CD4-positive, alpha-beta T cell treated with Interleukin-1 beta for 1 hour (primary cell): Measurements from ENCODE around the gene UBAC2.
A peak's percentile ranks its signal among the peaks of the same experiment; 100 is the strongest.
"Not testable (repeated sequence)": the region's sequence is repeated elsewhere in the genome, so short reads cannot be mapped to it uniquely, and the experiment has no call there.

Experiments
- DNase-seq, 2 donors: peaks; one replicate each; pipeline ENCODE4 v3.0.0-alpha.2; 2020 to 2022

UBAC2 gene

DNA sequence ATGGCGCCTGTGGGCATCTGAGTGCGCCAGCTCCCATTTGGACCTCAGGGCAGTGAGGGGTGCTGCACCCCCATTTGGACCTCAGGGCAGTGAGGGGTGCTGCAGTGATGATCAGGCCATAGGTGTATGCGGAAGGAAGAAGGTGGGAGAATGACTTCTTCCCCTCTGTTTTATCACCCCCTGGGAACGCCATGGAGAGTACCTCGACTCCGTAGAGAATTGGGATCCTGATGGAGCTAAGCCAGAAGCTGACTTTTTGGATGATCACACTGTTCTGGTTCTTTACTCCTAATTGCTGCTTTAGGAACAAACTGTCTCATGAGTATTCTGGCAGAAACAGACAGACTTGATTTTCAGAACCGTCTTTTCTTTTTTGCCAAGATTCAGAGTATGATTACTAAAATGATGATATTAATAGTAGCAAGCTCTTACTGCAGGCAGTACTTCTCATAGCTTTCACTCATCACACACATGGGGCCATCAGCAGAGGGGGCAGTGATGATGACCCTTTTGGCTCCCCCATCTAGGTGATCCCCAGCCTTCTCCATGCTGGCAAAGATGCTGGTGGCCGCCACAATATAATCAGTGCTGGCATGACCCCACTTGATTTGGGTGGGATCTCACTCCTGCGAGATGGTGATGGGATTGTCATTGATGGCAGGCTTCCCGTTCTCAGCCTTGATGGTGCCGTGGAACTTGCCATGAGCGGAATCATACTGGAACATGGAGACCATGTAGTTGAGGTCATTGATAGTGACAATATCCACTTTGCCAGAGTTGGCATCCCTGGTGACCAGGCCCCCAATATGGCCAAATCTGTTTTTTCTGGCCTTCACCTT is 10.3 kb upstream of the UBAC2 start:
- no peak for DNase-seq

DNA sequence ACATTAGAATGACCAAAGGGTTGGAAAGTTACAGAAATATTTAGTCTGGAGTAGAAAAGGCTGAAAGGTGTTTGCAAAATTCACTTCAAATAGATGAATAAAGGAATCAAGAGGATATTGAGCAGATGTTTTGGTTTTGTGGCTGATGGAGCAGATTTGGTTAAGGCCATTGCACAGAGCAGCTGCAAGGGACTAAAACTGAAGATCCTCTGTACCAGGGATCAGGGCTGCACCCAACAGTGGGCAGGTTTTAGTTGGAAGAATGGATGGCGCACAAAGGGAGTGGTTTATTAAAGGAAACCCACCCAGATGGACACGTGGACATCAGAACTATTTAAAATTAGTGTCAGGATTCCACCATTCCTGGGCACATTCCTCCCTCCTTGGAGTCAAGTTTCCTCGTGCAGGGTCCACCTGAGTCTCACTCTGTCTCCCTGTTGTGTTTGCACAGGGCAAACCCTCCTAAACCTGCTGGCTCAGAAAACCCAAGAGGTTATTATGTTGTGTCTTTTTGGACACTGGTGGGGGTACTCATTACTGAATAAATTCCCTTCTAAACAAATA is 9.2 kb upstream of the UBAC2 start:
- no peak for DNase-seq

- DNase-seq = no peak
These were observed 8.7 kb upstream of the UBAC2 start for GRCh38 chr13:99191900-99192399.

- DNase-seq = no peak
These were observed 8.2 kb upstream of the UBAC2 start for GRCh38 chr13:99192480-99192879.

DNA sequence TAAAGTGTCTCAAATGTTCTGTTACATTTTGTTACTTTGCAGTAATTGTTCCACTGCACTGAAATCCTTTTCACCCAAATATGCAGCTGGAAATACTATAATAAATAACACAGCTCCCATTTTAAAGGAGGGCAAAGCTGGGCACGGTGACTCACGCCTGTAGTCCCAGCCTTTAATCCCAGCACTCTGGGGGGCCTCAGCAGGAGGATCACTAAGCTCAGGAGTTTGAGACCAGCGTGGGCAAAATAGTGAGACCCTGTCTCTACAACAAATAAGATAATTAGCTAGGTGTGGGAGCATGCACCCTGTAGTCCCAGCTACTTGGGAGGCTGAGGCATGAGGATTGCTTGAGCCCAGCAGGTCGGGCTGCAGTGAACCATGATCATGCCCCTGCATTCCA is 7.5 kb upstream of the UBAC2 start:
- DNase-seq = no peak

DNA sequence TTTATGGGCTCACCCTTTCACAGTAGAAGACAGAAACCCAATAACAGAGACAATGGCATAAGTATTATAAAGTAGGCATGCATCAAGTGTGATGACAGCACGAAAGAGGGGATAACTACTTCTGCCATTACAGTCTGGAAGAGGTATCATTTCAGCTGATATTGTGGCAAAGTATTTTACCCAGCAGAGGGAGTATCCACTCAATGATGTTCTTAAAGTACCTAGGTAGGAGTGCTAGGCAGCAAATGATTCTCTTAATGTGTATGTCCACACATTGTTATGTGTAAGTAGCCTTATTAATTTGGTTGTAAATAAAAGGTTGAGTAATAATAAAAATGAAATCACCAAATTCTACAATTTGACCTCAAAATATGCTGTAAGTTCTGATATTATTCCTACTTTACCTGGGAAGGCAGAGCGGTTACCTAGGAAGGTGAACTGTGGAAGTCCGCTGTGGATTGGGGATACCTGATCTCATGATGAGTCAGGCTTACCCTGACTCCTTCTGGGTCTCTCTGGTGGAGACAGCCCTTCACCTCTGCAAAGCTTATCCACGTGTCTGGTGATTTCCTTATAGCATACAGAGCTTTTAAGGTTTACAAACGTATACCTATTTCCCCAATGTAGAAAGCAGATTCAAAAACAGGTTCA is 4.1 kb upstream of the UBAC2 start:
- DNase-seq = peak in 1 of 2 donors; percentile 65

GRCh38 chr13:99197117-99197651 is 3.5 kb upstream of the UBAC2 start:
- no peak for DNase-seq

- peak in 1 of 2 donors; percentile 39 for DNase-seq
These were observed 868 bp upstream of the UBAC2 start for GRCh38 chr13:99199541-99200431.

DNA sequence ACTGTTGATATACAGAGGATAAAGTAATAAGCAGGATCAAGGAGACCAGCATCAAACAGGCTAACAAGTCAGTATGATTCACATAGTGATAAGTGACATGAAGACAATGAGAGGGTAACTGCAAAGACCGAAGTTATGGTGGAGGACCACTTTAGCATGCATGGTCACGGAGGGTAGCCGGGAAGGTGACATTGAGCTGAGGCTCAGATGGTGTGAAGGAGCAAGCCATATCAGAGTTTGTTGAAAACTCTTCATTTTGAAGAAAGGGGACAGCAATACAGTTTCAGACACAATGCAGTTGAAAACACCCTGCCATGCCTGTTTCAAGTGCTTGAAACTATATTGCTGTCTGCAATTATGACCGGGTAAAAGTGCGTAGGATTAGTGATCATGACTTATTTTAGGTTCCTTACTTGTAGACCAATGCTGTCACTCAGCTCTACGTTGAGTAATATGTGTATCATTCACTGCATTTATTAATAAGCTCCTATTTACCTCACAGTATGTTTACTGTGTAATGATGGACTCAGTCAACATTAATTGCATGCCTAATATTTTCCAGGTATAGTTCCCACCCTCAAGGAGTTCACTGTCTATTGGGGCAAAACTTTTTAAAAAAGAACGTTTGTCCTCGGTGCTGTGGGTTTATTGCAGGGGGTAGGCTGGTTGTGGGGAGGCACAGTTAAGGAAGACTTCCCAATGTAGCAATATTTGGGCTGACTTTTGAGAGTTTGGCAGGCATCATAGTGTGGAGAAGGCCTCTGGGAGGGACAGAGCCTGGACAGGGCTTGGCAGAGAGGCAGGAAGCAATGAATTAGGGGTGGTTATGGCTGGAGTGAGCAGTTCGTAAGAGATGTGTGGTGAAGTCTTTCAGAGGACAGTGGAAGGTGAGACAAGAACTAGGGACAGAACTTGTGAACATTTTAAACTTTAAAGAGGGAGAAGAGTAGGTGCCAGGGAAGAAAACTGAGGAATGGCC is 3.2 kb downstream of the UBAC2 start:
- DNase-seq = no peak

DNA sequence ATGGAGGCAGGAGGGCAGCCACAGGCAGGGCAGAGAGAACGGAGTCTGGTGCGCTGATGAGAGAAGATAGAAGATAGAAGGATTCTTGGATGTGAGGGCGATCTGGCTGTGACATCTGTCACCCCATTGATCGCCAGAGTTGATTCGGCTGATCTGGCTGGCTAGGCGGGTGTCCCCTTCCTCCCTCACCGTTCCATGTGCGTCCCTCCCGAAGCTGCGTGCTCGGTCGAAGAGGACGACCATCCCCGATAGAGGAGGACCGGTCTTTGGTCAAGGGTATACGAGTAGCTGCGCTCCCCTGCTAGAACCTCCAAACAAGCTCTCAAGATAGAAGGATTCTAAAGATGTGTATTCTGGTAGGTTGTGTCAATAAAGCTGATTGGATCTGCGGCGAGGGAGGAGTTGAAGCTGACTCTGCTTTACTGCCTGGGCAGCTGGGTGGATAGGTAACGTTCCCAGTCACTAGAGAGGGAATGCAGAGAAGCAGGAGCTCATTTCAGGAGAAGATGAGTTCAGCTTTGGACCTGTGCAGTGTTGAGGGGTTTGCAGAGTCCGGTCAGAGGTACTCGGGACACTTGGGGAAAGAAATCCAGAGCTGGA is 5.1 kb downstream of the UBAC2 start:
- no peak for DNase-seq

DNA sequence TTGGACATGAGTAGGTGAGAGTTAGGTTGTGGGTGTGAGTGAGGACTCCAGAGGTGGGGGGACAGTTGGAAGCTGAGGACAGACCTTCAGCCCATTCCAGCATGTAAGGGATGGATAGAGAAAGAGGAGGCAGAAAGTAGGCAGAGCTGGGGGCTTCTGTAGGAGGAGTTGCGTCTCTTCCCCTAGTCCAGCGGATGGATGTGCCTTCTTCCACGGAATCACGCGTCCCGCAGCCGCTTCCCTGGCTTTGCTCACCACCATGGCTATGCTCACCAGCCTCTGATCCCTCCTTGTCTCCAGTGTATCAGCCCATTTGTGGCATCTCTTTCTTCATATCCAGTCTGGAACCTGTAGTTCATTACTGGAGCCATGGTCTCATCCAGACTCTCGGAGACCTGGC is 5.6 kb downstream of the UBAC2 start:
- DNase-seq = no peak

DNA sequence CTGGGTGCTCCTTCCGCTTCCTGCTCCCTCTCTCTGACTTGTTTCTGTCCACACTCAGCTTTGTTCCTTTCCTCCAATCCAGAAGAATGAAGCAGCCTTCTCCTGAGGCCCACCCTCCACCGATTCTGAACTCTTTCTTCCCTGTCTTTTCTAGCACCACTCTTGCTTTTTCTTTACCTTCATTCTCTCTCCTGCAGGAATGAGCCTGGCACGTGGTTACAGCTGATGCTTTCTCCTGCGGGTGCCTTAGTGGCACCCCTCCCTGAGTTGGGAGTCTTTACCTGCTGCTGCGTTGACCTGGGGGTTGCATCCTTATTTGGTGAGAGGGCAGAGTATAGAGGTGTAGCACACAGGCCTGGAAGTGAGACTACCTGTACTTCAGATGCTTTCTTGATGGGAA is 6.2 kb downstream of the UBAC2 start:
- no peak for DNase-seq

GRCh38 chr13:99207511-99207910 is 6.9 kb downstream of the UBAC2 start:
- no peak for DNase-seq

GRCh38 chr13:99208185-99208584 is 7.5 kb downstream of the UBAC2 start:
- DNase-seq = no peak

DNA sequence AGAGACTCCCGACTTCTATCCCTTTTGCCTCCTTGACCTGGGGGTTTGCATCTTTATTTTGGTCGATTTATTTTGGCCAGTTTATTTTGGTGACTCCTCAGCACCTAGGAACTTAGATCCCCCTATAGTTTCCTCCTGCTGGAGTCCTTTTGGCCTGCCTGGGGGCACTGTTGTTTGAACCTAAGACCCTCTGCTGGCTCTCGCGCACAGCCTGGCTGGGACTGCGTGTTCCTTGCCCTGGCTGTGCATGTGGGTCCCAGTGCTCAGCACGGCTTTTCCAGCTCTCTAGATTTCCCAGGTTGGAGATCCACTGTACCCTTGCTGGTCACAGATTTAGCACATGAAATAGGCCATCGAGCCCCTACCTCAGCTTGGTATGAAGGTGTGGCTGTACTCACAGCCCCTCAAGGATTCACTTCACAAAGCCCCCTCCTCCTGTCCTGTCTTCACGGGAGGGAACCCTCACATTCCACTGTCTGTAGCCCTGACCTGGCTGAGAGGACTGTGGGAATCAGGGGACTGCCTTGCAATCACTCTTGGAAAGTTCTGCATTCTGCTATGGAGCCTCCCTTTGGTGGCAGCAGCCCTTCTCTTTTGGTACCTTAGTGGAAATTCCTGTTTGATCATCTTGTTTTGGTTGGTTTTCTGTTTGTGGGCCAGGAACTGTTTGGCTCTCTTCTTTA is 8.3 kb downstream of the UBAC2 start:
- no peak for DNase-seq

DNA sequence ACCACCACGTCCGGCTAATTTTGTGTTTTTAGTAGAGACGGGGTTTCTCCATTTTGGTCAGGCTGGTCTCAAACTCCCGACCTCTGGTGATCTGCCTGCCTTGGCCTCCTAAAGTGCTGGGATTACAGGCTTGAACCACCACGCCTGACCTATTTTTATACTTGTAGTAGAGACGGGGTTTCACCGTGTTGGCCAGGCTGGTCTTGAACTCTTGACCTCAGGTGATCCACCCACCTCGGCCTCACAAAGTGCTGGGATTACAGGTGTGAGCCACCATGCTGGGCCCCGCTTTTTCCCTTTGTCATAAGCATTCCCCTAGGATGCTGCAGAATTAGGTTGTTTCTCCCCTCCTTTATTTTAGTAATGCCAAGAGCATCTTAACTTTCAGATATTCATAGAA is 10.0 kb downstream of the UBAC2 start:
- DNase-seq = not testable (repeated sequence)

DNA sequence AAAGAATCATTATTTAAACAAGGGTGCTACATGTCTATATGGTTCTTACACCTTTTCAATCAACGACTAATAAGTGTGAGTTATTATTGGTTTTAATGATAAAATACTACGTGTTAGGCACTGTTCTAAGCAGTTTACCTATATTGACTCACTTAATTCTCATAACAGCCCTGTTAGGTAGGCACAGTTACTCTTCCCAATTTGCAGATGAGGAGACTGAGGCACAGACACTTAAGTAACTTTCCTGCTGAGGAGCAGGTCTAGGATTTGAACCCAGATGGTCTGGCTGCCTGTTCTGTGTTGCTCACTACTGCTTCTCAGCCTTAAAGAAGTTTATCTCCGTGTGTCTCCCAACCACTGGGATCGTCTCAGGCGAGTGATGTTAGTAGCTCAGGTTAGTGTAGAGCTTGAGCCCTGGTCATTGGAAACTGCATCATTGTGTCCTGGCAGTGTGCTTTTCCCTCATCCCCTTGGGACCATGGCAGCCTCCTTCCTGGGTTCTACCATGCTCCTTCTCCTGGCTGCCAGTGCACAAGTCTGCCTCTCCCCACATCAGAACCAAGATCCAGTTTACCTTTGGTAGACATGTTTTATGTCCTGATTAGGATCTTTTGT is 10.9 kb downstream of the UBAC2 start:
- DNase-seq = no peak

DNA sequence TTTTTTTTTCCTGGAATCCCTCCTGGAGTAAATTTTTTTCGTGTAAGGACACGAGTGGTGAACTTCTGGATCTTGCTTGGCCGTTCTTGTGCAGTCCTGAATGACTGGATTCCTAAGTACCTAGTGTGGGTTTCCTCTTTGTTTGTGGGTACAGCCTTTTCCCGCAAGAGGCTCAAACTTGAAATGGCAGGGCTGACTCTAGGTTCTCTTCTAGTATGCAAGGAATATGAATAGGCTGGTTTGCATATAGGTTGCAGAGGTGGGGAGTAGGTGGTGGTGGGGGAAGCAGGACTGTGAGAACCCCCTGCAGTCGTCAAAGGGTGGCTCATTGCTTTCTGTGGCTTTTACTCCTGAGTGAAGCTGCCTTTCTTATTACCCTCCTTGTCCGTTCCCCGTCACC is 13.6 kb downstream of the UBAC2 start:
- no peak for DNase-seq

DNA sequence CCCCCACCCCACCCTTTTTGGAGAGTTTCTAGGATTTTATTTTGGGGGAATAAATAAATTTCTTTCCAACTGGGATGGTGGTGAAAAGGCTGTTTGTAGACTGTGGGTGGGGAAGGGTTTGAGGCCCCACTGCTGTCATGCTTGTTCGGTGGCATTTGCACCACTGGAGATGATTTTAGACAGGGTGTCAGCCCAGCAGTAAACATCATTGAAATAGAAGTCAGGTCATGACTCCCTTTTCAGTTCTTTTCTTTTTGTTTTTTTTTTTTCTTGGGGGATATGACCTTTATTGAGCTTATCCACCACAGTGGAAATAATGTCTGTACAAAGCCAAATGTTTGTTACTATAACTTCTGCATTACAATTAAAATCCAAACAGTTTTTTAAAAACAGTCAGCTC is 14.1 kb downstream of the UBAC2 start:
- DNase-seq = no peak
